ENCODE results near the gene KCNG2.

DNA sequence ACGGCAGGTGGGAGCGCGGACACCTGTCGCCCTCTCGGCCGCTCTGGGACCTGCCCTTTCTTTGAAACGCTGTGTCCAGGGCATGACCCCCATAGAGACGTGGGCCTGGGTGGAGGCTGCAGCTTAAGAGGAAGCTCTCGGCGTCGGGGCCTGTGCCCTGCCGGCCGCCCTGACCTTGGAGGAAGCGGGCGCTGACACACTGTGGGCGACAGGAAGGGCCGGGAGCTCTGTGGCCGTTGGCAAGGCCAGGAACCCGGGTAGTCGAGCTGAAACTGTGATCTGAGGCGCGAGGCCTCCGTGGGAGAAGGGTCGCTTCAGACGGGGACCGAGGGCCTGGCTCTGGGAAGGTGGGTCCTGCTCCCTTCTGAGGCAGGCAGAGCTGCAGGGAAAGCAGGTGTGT is 28.2 kb downstream of the KCNG2 start:
- TF ChIP-seq, protein P1, sequence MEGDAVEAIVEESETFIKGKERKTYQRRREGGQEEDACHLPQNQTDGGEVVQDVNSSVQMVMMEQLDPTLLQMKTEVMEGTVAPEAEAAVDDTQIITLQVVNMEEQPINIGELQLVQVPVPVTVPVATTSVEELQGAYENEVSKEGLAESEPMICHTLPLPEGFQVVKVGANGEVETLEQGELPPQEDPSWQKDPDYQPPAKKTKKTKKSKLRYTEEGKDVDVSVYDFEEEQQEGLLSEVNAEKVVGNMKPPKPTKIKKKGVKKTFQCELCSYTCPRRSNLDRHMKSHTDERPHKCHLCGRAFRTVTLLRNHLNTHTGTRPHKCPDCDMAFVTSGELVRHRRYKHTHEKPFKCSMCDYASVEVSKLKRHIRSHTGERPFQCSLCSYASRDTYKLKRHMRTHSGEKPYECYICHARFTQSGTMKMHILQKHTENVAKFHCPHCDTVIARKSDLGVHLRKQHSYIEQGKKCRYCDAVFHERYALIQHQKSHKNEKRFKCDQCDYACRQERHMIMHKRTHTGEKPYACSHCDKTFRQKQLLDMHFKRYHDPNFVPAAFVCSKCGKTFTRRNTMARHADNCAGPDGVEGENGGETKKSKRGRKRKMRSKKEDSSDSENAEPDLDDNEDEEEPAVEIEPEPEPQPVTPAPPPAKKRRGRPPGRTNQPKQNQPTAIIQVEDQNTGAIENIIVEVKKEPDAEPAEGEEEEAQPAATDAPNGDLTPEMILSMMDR (IDR thresholded peaks at IDR 0.05) = no peak
- TF ChIP-seq EZH2 (IDR thresholded peaks at IDR 0.05; ENCODE audit: borderline replicate concordance, insufficient read depth, low read depth, low read length, poor library complexity, severe bottlenecking) = no peak
